Activated B cell treated with CpG ODN at 0.5 μM for 24 hours (primary cell): ENCODE results near the gene MMP20. TPM values are rescaled to one million over a fixed set of nuclear protein-coding genes. Genes with fewer than 3 reads are reported as not detected.
A peak's percentile ranks its signal among the peaks of the same experiment; 100 is the strongest.

ENCODE experiments used
- ATAC-seq: fragments of 200-7000 bp; cut with Tn5 transposase; one replicate; pipeline ENCODE4 v1.10.0; 2021; ENCODE audit warnings: low read depth, mild to moderate bottlenecking, moderate library complexity
- CTCF ChIA-PET: fragments of 350-600 bp; sonication (Branson Sonifier 250); formaldehyde crosslinking; loops from one replicate; lab custom pipeline; 2021; ENCODE audit warnings: antibody characterized with exemption; lab: Charles Lee
- POLR2A ChIA-PET: fragments of 350-600 bp; sonication (Branson Sonifier 250); formaldehyde crosslinking; loops from one replicate; lab custom pipeline; 2021; ENCODE audit warnings: antibody characterized with exemption; lab: Charles Lee
- DNase-seq: peaks from one replicate; pipeline ENCODE4 v3.0.0; 2022
- H3K27ac Mint-ChIP-seq: one replicate; pipeline ENCODE4 v1.8.0; 2020; ENCODE audit warnings: mixed read lengths
- H3K27me3 Mint-ChIP-seq: one replicate; pipeline ENCODE4 v1.8.0; 2021; ENCODE audit warnings: mixed read lengths
- H3K36me3 Mint-ChIP-seq: one replicate; pipeline ENCODE4 v1.8.0; 2021; ENCODE audit warnings: low read depth, mixed read lengths
- H3K4me1 Mint-ChIP-seq: one replicate; pipeline ENCODE4 v1.8.0; 2021; ENCODE audit warnings: mixed read lengths
- H3K4me3 Mint-ChIP-seq: one replicate; pipeline ENCODE4 v1.8.0; 2020; ENCODE audit warnings: mild to moderate bottlenecking, mixed read lengths
- H3K9me3 Mint-ChIP-seq: one replicate; pipeline ENCODE4 v1.8.0; 2020; ENCODE audit warnings: mixed read lengths
- CTCF ChIP-seq: fragments of 200-600 bp; IDR thresholded peaks from one replicate; pipeline ENCODE4 v1.8.0; 2022; ENCODE audit warnings: antibody characterized with exemption, mild to moderate bottlenecking
- intact Hi-C: fragments of 100-400 bp; cut with micrococcal nuclease; formaldehyde crosslinking; loops from one replicate; pipeline ENCODE4 v1.15.1; 2024
- total RNA-seq: library from RNA; stranded (reverse); gene quantifications from 2 replicates; pipeline ENCODE4 v1.2.3, GENCODE V29; 2022

The MMP20 gene
- total RNA-seq, 1 donor from 2014 or later, result not detected

GRCh38 chr11:102614031-102614430 lies 11.1 kb downstream of the MMP20 start:
- Mint-ChIP-seq H3K9me3 (no peaks in the 10 kb centered on the region), H3K4me1 (peaks cover 32% of the 10 kb centered on the region), H3K27me3 (no peaks in the 10 kb centered on the region), H3K27ac (no peak overlapping the region), H3K36me3 (no peaks in the 10 kb centered on the region), H3K4me3 (no peak overlapping the region)
- ATAC-seq, result no peak
- TF ChIP-seq CTCF, result no peak
- intact Hi-C loops, result no loop called here
- no peak for DNase-seq
- ChIA-PET POLR2A (interaction anchor here (1.5 kb wide), 1 partner anchor 272 kb away, joined by 5 read pairs; no protein-coding TSS in a partner anchor), CTCF (interaction anchor here (0.8 to 6.0 kb wide), 22 partner anchors 14 to 753 kb away, joined by 3 to 120 read pairs (median 10); no protein-coding TSS in a partner anchor)

GRCh38 chr11:102613450-102613849 lies 11.7 kb downstream of the MMP20 start:
- ATAC-seq, result no peak
- DNase-seq, result no peak
- Mint-ChIP-seq H3K9me3 (no peaks in the 10 kb centered on the region), H3K27ac (no peak overlapping the region), H3K27me3 (no peaks in the 10 kb centered on the region), H3K4me3 (no peak overlapping the region), H3K36me3 (no peaks in the 10 kb centered on the region), H3K4me1 (peaks cover 34% of the 10 kb centered on the region)
- no peak for TF ChIP-seq CTCF
- ChIA-PET POLR2A (interaction anchor here (0.8 to 1.5 kb wide), 3 partner anchors 223 to 272 kb away, joined by 3 to 5 read pairs (median 4); no protein-coding TSS in a partner anchor), CTCF (interaction anchor here (0.7 to 6.0 kb wide), 45 partner anchors 9 to 753 kb away, joined by 3 to 120 read pairs (median 5); partner anchors contain the start of gene MMP20)
- intact Hi-C loops, result loop anchor here (1.0 kb wide), 9 partner anchors 53 to 325 kb away; partner anchors contain the start of gene TMEM123

- H3K27ac Mint-ChIP-seq, result peak overlapping the region; percentile 30
- CTCF ChIA-PET, result interaction anchor here (0.8 to 6.0 kb wide), 12 partner anchors 47 to 326 kb away, joined by 3 to 120 read pairs (median 6); no protein-coding TSS in a partner anchor
These were observed 13.8 kb downstream of the MMP20 start for GRCh38 chr11:102611291-102611690.

GRCh38 chr11:102610200-102610599 lies 14.9 kb downstream of the MMP20 start:
- no peaks in the 10 kb centered on the region for H3K36me3 Mint-ChIP-seq
- H3K27me3 Mint-ChIP-seq, result no peaks in the 10 kb centered on the region
- ChIA-PET CTCF (interaction anchor here (0.8 to 6.0 kb wide), 8 partner anchors 50 to 340 kb away, joined by 3 to 120 read pairs (median 26); no protein-coding TSS in a partner anchor), POLR2A (interaction anchor here (0.7 to 2.1 kb wide), 4 partner anchors 19 to 321 kb away, joined by 3 to 10 read pairs (median 6); no protein-coding TSS in a partner anchor)
- peaks cover 37% of the 10 kb centered on the region for H3K4me1 Mint-ChIP-seq
- DNase-seq, result no peak
- TF ChIP-seq CTCF, result no peak
- H3K4me3 Mint-ChIP-seq, result no peak overlapping the region
- intact Hi-C loops, result loop anchor here (1.0 kb wide), 2 partner anchors 11 to 19 kb away; no protein-coding TSS in a partner anchor
- no peak for ATAC-seq
- H3K9me3 Mint-ChIP-seq, result no peaks in the 10 kb centered on the region
- H3K27ac Mint-ChIP-seq, result no peak overlapping the region

More at GRCh38 chr11:102611291-102611690, 13.8 kb downstream of the MMP20 start:
- H3K36me3 Mint-ChIP-seq, result no peaks in the 10 kb centered on the region
- TF ChIP-seq CTCF, result no peak
- H3K27me3 Mint-ChIP-seq, result no peaks in the 10 kb centered on the region
- DNase-seq (no peak), ATAC-seq (no peak)
- POLR2A ChIA-PET, result interaction anchor here (0.6 to 2.1 kb wide), 6 partner anchors 20 to 317 kb away, joined by 3 to 10 read pairs (median 4); no protein-coding TSS in a partner anchor
- H3K4me1 Mint-ChIP-seq, result peaks cover 37% of the 10 kb centered on the region
- intact Hi-C loops, result no loop called here
- H3K4me3 Mint-ChIP-seq, result peak overlapping the region; percentile 29
- no peaks in the 10 kb centered on the region for H3K9me3 Mint-ChIP-seq

GRCh38 chr11:102608699-102609098 lies 16.4 kb downstream of the MMP20 start:
- no peaks in the 10 kb centered on the region for H3K9me3 Mint-ChIP-seq
- ATAC-seq (no peak), DNase-seq (no peak)
- H3K27me3 Mint-ChIP-seq, result no peaks in the 10 kb centered on the region
- H3K27ac Mint-ChIP-seq, result no peak overlapping the region
- ChIA-PET CTCF (no interaction called here), POLR2A (no interaction called here)
- TF ChIP-seq CTCF, result no peak
- no peak overlapping the region for H3K4me3 Mint-ChIP-seq
- intact Hi-C loops, result no loop called here
- H3K4me1 Mint-ChIP-seq, result peaks cover 37% of the 10 kb centered on the region
- no peaks in the 10 kb centered on the region for H3K36me3 Mint-ChIP-seq
